GM18526 (cell line): ENCODE measurements around the gene NELL1.

Experiments used
- POLR2A ChIP-seq: IDR thresholded peaks from 3 replicates; pipeline ENCODE4 v1.6.1; 2011; ENCODE audit not compliant: insufficient read length; ENCODE audit errors: extremely low read depth

Gene NELL1

DNA sequence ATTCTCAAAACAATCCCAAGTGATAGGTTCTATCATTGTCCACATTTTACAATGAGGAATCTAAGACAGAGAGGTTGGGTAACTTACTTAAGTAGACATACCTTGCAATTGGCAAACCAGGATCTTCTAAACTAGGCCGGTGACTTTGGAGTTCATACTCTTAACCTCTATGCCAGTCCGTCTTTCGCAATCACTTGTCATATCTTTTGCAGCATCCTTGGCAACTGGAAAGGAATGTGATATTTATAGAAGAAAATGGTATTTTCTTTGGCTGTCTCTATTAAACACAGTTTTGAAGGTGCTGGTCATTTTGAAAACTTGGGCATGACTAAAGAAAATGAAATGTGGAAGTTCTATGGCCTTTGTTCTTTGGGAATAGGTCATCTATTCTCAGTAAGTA, 556.5 kb downstream of the NELL1 start:
- no peak for TF ChIP-seq POLR2A

GRCh38 chr11:21229224-21229623, 559.8 kb downstream of the NELL1 start:
- no peak for TF ChIP-seq POLR2A

DNA sequence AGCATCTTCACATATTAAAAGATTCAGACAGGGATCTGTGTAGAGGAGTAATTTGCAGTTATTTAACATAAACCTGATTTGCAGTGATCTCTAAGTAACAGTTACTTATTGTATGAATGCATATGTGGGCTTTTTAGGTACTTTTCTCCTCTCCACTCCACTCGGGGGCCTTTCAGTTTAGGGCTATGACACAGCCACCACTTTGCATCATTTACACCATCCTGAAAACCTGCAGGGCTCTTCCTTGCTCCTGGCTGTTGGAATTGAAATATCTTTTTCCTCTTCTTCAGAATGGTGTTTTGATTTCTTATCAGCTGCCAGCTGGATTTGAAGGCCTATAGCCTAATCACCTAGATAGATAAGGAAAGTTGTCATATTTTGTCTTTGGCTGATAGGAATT, 580.8 kb downstream of the NELL1 start:
- no peak for TF ChIP-seq POLR2A

GRCh38 chr11:21254055-21254454, 584.7 kb downstream of the NELL1 start:
- TF ChIP-seq POLR2A, result no peak

- no peak for TF ChIP-seq POLR2A
Measured at GRCh38 chr11:21254790-21255189, 585.4 kb downstream of the NELL1 start.

GRCh38 chr11:21257461-21257860, 588.1 kb downstream of the NELL1 start:
- TF ChIP-seq POLR2A, result no peak

- no peak for TF ChIP-seq POLR2A
Measured at GRCh38 chr11:21258414-21258813, 589.0 kb downstream of the NELL1 start.

DNA sequence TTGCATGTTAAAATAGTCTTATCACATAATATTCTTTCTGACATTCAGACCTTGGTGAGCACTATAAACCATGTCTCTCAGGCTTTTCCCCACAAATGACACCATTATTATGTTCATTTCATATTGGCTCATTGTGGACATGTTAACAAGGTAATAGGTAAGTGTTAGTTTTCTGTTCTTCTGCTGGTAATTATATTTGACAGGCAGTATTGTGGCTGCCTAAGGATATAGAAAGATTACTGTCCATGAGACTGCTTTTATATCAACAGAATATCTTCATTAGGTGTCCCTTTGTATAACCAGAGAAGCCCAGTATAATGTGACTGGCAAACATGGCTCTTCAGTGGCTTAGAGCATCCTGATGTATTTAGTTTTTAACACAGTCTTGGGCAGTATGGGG, 590.7 kb downstream of the NELL1 start:
- TF ChIP-seq POLR2A, result no peak

GRCh38 chr11:21262992-21263391, 593.6 kb downstream of the NELL1 start:
- no peak for TF ChIP-seq POLR2A

GRCh38 chr11:21264125-21264524, 594.7 kb downstream of the NELL1 start:
- TF ChIP-seq POLR2A, result no peak

DNA sequence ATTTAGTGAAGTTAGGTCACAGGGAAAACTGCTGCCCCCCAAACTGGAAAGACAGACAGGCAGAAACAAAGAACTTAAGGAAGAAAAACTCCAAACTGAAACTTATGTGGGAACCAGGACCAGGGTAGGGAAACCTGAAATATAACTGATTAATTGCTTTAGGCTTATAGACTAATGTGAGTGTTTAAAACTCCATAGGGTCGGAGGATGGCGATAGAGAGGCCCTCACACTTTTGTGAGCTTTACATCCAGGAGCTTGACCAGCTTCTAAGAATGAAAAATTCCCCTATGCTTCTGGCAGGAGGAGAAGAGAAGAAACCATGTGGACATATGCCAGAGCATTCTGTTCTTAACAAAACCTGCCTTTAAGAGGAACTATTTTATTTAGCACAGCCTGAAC, 598.6 kb downstream of the NELL1 start:
- TF ChIP-seq POLR2A, result no peak

DNA sequence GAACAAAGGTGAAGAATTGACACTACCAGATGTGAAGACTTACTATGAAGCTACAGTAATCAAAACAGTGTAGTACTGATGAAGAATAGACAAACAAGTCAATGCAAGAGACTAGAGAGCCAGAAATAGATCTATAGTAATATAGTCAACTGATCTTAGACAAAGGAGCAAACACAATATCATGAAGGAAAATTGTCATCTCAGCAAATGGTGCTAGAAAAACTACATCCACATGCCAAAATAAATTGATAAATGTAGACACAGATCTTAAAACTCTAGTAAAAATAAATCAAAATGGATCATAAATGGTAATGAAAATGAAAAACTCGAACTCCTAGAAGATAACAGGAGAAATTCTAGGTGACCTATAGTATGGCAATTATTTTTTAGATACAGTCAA, 609.5 kb downstream of the NELL1 start:
- no peak for TF ChIP-seq POLR2A

DNA sequence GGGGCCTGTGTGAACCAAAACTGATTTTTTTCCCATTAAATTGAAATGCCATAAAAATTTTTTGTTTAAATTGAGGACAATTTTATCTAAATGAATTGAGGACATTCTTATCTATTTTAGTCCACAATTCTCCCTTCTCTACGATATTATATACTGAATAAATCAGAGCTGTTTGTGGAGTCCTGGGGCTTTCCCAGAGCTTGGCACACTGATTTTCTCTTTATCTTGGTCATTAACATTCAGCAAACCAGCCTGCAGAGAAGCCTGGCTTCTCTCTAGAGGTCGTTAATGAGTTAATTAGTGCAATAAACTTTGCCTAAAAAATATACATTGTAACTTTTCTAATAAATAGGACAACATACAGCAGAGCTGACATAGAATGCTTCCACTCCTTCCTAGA, 615.7 kb downstream of the NELL1 start:
- no peak for TF ChIP-seq POLR2A

DNA sequence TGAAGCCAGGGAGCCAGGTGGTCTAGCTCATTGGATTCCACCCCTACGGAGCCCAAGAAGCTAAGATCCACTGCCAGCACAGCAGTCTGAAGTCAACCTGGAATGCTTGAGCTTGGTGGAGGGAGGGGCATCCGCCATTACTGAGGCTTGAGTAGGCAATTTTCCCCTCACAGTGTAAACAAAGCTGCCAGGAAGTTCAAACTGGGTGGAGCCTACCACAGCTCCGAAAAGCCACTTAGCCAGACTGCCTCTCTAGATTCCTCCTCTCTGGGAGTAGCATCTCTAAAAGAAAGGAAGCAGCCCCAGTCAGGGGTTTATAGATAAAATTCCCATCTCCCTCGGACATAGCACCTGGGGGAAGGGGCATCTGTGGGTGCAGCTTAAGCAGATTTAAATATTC, 620.3 kb downstream of the NELL1 start:
- no peak for TF ChIP-seq POLR2A

- no peak for TF ChIP-seq POLR2A
Measured at GRCh38 chr11:21295508-21295907, 626.1 kb downstream of the NELL1 start.

DNA sequence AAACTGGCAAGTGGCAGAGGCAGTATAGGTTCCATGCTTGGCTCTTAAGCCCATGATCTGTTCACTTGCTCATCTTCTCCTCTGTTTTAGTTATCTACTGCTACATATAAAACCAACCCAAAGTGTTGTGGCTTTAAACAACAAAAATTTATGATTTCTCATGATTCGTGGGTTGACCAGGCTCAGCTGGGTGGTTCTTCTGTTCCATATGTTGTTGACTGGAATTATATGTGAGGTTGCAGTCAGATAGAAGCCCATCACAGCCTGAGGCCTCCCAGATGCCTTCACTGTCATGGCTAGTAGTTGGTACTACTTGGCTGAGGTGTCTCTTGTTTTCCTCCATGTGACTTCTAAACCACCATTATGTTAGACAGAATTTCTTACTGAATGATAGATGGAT, 632.6 kb downstream of the NELL1 start:
- TF ChIP-seq POLR2A, result no peak

DNA sequence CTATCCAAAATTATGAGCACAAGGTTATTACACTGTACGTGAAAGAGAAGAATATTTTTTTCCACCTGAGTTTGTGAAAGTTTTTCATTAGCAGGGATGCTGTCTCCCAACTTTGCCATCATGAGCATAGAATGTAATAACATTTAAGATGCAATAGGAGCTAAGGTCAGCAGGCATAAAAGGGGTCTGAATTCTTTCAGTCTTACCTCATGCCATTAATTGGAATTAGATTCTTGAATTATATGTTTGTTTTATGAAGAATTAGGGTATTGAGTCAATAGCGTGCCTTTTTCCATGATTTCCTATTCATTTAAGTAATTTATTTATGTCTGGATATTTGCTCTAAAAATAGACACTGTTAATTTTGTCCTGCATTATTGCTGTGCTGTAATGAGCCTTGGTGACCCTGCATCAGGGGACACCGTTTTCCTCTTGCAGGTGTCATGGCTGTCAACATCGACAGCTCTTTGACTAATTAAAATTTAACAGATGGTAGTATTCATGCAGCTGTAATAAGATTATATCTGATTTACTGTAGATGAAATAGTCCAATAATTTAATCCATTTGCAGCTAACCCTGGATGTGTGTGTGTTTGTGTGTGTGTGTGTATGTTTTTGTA, 637.5 kb downstream of the NELL1 start:
- no peak for TF ChIP-seq POLR2A

GRCh38 chr11:21307874-21308273, 638.5 kb downstream of the NELL1 start:
- no peak for TF ChIP-seq POLR2A
